HEK293T (cell line): ENCODE data around the gene PSTPIP1.

Source experiments
- CTCF ChIA-PET: fragments of 350-600 bp; formaldehyde crosslinking; extraction: SDS; loops from one replicate; lab custom pipeline; 2021; ENCODE audit warnings: antibody characterized with exemption, inconsistent platforms; lab: Yijun Ruan, JAX
- POLR2A ChIA-PET: fragments of 350-600 bp; formaldehyde crosslinking; extraction: SDS; loops from one replicate; lab custom pipeline; 2020; ENCODE audit warnings: antibody characterized with exemption, inconsistent platforms; lab: Yijun Ruan, JAX
- DNase-seq: peaks from one replicate; pipeline ENCODE4 v3.0.0; 2012; ENCODE audit warnings: mixed read lengths; ENCODE audit errors: extremely low spot score
- ARNT ChIP-seq: fragments of 450-650 bp; IDR thresholded peaks from 2 replicates; pipeline ENCODE4 v1.6.1; 2017; ENCODE audit warnings: mild to moderate bottlenecking
- BHLHE40 ChIP-seq: fragments of 450-650 bp; IDR thresholded peaks from 2 replicates; pipeline ENCODE4 v1.6.1; 2016; ENCODE audit warnings: mild to moderate bottlenecking, moderate library complexity, borderline replicate concordance
- CTBP1 ChIP-seq: fragments of 450-650 bp; IDR thresholded peaks from 2 replicates; pipeline ENCODE4 v1.6.1; 2016; ENCODE audit warnings: borderline replicate concordance
- ELF4 ChIP-seq: fragments of 450-650 bp; IDR thresholded peaks from 2 replicates; pipeline ENCODE4 v1.6.1; 2017; ENCODE audit warnings: antibody characterized with exemption
- FOXA1 ChIP-seq: fragments of 450-650 bp; IDR thresholded peaks from 2 replicates; pipeline ENCODE4 v1.6.1; 2016; ENCODE audit warnings: mild to moderate bottlenecking
- FOXK2 ChIP-seq: fragments of 450-650 bp; IDR thresholded peaks from 2 replicates; pipeline ENCODE4 v1.6.1; 2016; ENCODE audit warnings: mild to moderate bottlenecking
- FOXM1 ChIP-seq: fragments of 450-650 bp; IDR thresholded peaks from 2 replicates; pipeline ENCODE4 v1.6.1; 2017; ENCODE audit warnings: mild to moderate bottlenecking, borderline replicate concordance
- HDGF ChIP-seq: fragments of 450-650 bp; IDR thresholded peaks from 2 replicates; pipeline ENCODE4 v1.6.1; 2017; ENCODE audit warnings: antibody characterized with exemption, borderline replicate concordance
- L3MBTL2 ChIP-seq: fragments of 450-650 bp; conservative IDR thresholded peaks from 2 replicates; pipeline ENCODE4 v1.6.1; 2016; ENCODE audit warnings: mild to moderate bottlenecking
- LEF1 ChIP-seq: fragments of 450-650 bp; IDR thresholded peaks from 2 replicates; pipeline ENCODE4 v1.6.1; 2017; ENCODE audit warnings: mild to moderate bottlenecking, borderline replicate concordance
- NFRKB ChIP-seq: fragments of 450-650 bp; IDR thresholded peaks from 2 replicates; pipeline ENCODE4 v1.6.1; 2016; ENCODE audit warnings: mild to moderate bottlenecking, moderate library complexity
- PKNOX1 ChIP-seq: fragments of 450-650 bp; IDR thresholded peaks from 2 replicates; pipeline ENCODE4 v1.6.1; 2016
- SP1 ChIP-seq: fragments of 450-650 bp; IDR thresholded peaks from 2 replicates; pipeline ENCODE4 v1.6.1; 2017
- SUZ12 ChIP-seq: fragments of 450-650 bp; IDR thresholded peaks from 2 replicates; pipeline ENCODE4 v1.6.1; 2016; ENCODE audit warnings: mild to moderate bottlenecking
- TARDBP ChIP-seq: fragments of 450-650 bp; IDR thresholded peaks from 2 replicates; pipeline ENCODE4 v1.6.1; 2016
- ZNF384 ChIP-seq: fragments of 450-650 bp; IDR thresholded peaks from 2 replicates; pipeline ENCODE4 v1.6.1; 2016

The PSTPIP1 gene

GRCh38 chr15:77015646-77016320 lies 20.9 kb downstream of the PSTPIP1 start:
- POLR2A ChIA-PET: interaction anchor here (1.2 kb wide), 1 partner anchor 84 kb away, joined by 4 read pairs; the partner anchor contains the start of gene RCN2
- no peak for DNase-seq
- TF ChIP-seq FOXA1 (no peak), FOXK2 (no peak), BHLHE40 (no peak), HDGF (no peak), PKNOX1 (no peak), L3MBTL2 (no peak), ZNF384 (no peak), FOXM1 (no peak), LEF1 (no peak), CTBP1 (no peak), NFRKB (no peak), ELF4 (no peak), TARDBP (no peak), SUZ12 (no peak), SP1 (no peak)
- CTCF ChIA-PET: interaction anchor here (1.8 kb wide), 1 partner anchor 43 kb away, joined by 6 read pairs; no protein-coding TSS in a partner anchor

GRCh38 chr15:77016321-77016695 lies 21.4 kb downstream of the PSTPIP1 start:
- ChIA-PET CTCF (interaction anchor here (1.1 to 1.8 kb wide), 2 partner anchors 17 to 43 kb away, joined by 3 to 6 read pairs; no protein-coding TSS in a partner anchor), POLR2A (interaction anchor here (0.7 to 1.2 kb wide), 2 partner anchors 85 to 112 kb away, joined by 3 to 4 read pairs; partner anchors contain the start of gene RCN2)
- DNase-seq: no peak
- TF ChIP-seq SUZ12 (no peak), HDGF (no peak), FOXA1 (no peak), PKNOX1 (no peak), ZNF384 (no peak), NFRKB (no peak), TARDBP (no peak), LEF1 (no peak), ARNT (no peak), CTBP1 (no peak), ELF4 (no peak), L3MBTL2 (no peak), FOXK2 (no peak), SP1 (no peak), BHLHE40 (no peak)

- no peak for DNase-seq
- ChIA-PET CTCF (interaction anchor here (1.1 to 1.8 kb wide), 2 partner anchors 16 to 44 kb away, joined by 3 to 6 read pairs; no protein-coding TSS in a partner anchor), POLR2A (interaction anchor here (0.7 kb wide), 1 partner anchor 113 kb away, joined by 3 read pairs; no protein-coding TSS in a partner anchor)
- TF ChIP-seq NFRKB (no peak), FOXA1 (no peak), ARNT (no peak), FOXM1 (no peak), CTBP1 (no peak), HDGF (no peak), BHLHE40 (no peak), LEF1 (no peak), FOXK2 (no peak), SP1 (no peak), SUZ12 (no peak), ELF4 (no peak), TARDBP (no peak), PKNOX1 (no peak), ZNF384 (no peak), L3MBTL2 (no peak)
Measured at GRCh38 chr15:77017091-77017660, 22.2 kb downstream of the PSTPIP1 start.

GRCh38 chr15:77017761-77018720 lies 23.1 kb downstream of the PSTPIP1 start:
- TF ChIP-seq SP1 (no peak), PKNOX1 (no peak), BHLHE40 (no peak), FOXK2 (no peak), NFRKB (no peak), CTBP1 (no peak), TARDBP (no peak), LEF1 (no peak), ZNF384 (no peak)
- ChIA-PET POLR2A (no interaction called here), CTCF (interaction anchor here (0.8 to 1.1 kb wide), 2 partner anchors 15 to 44 kb away, joined by 3 to 5 read pairs; no protein-coding TSS in a partner anchor)
- no peak for DNase-seq
